HG03139 (cell line): ENCODE results near the gene MRS2.
"Not testable (repeated sequence)": the region's sequence is repeated elsewhere in the genome, so short reads cannot be mapped to it uniquely, and the experiment has no call there.

ENCODE experiments used
- ATAC-seq: cut with Tn5 transposase; IDR thresholded peaks from one replicate; pipeline ENCODE4 v1.9.1; 2021; ENCODE audit not compliant: unreplicated experiment

The MRS2 gene

GRCh38 chr6:24387818-24388217 is 14.9 kb upstream of the MRS2 start:
- ATAC-seq: no peak

- no peak for ATAC-seq
Observed at GRCh38 chr6:24391208-24391607, 11.5 kb upstream of the MRS2 start.

- ATAC-seq: peak; percentile 88
Observed at GRCh38 chr6:24391756-24392405, 10.9 kb upstream of the MRS2 start.

GRCh38 chr6:24394061-24394779 is 8.5 kb upstream of the MRS2 start:
- no peak for ATAC-seq

GRCh38 chr6:24394780-24395437 is 7.8 kb upstream of the MRS2 start:
- no peak for ATAC-seq

GRCh38 chr6:24396824-24397223 is 5.9 kb upstream of the MRS2 start:
- no peak for ATAC-seq

- ATAC-seq: no peak
Observed at GRCh38 chr6:24397631-24398030, 5.1 kb upstream of the MRS2 start.

GRCh38 chr6:24400045-24401039 is 2.4 kb upstream of the MRS2 start:
- not testable (repeated sequence) for ATAC-seq

- no peak for ATAC-seq
Observed at GRCh38 chr6:24401458-24401857, 1.3 kb upstream of the MRS2 start.

GRCh38 chr6:24403501-24403824 is 727 bp downstream of the MRS2 start:
- ATAC-seq: no peak

GRCh38 chr6:24405262-24405661 is 2.5 kb downstream of the MRS2 start:
- no peak for ATAC-seq

- ATAC-seq: peak; percentile 80
Observed at GRCh38 chr6:24408719-24409410, 6.1 kb downstream of the MRS2 start.

- ATAC-seq: no peak
Observed at GRCh38 chr6:24410622-24411021, 7.9 kb downstream of the MRS2 start.

- no peak for ATAC-seq
Observed at GRCh38 chr6:24412294-24412693, 9.6 kb downstream of the MRS2 start.

- ATAC-seq: not testable (repeated sequence)
Observed at GRCh38 chr6:24414531-24414930, 11.8 kb downstream of the MRS2 start.

- ATAC-seq: no peak
Observed at GRCh38 chr6:24415753-24416152, 13.0 kb downstream of the MRS2 start.

GRCh38 chr6:24419526-24419925 is 16.8 kb downstream of the MRS2 start:
- no peak for ATAC-seq

GRCh38 chr6:24425091-24425490 is 22.4 kb downstream of the MRS2 start:
- no peak for ATAC-seq

GRCh38 chr6:24426729-24427446 is 24.2 kb downstream of the MRS2 start:
- ATAC-seq: no peak

GRCh38 chr6:24428615-24429014 is 25.9 kb downstream of the MRS2 start:
- no peak for ATAC-seq
